Activated CD8-positive, alpha-beta memory T cell treated with anti-CD3 and anti-CD28 coated beads for 1 hour (primary cell): ENCODE data around the gene KATNB1.

Source experiments
- DNase-seq, 2 donors: peaks; one replicate each; pipeline ENCODE4 v3.0.0-alpha.2; 2020; ENCODE audit warnings: low read depth in 1 of 2; ENCODE audit errors: extremely low read depth in 1 of 2

The KATNB1 gene

GRCh38 chr16:57804111-57804837 lies 68.7 kb downstream of the KATNB1 start:
- DNase-seq: no peak

- DNase-seq: no peak
These were observed 69.6 kb downstream of the KATNB1 start for GRCh38 chr16:57805176-57805575.
